BLaER1 treated with 17β-estradiol and CSF1 and Interleukin-3, amounts not matched to agents 10 nM and 100 nM (cell line): ENCODE results near the gene ZBTB40.
A peak's percentile ranks its signal among the peaks of the same experiment; 100 is the strongest.

ENCODE experiments used
- H3K27ac ChIP-seq, 11 experiments: shearing (Covaris generic); formaldehyde crosslinking; 2 replicates each; pipeline ENCODE4 v1.8.1; 2022
- H3K27me3 ChIP-seq, 11 experiments: shearing (Covaris generic); formaldehyde crosslinking; 2 replicates each; pipeline ENCODE4 v1.8.1; 2022
- H3K36me3 ChIP-seq, 11 experiments: shearing (Covaris generic); formaldehyde crosslinking; 2 replicates each; pipeline ENCODE4 v1.8.1; 2022
- H3K4me1 ChIP-seq, 10 experiments: shearing (Covaris generic); formaldehyde crosslinking; 2 replicates each; pipeline ENCODE4 v1.8.1; 2022
- H3K4me2 ChIP-seq, 11 experiments: shearing (Covaris generic); formaldehyde crosslinking; 2 replicates each; pipeline ENCODE4 v1.8.1; 2022
- H3K4me3 ChIP-seq, 10 experiments: shearing (Covaris generic); formaldehyde crosslinking; 2 replicates each; pipeline ENCODE4 v1.8.1; 2022
- H3K9ac ChIP-seq, 11 experiments: shearing (Covaris generic); formaldehyde crosslinking; 2 replicates each; pipeline ENCODE4 v1.8.1; 2022
- H3K9me3 ChIP-seq, 11 experiments: shearing (Covaris generic); formaldehyde crosslinking; replicated peaks in 1 of 11; 2 replicates each; pipeline ENCODE4 v1.8.1; 2022
- H4K20me1 ChIP-seq, 11 experiments: shearing (Covaris generic); formaldehyde crosslinking; 2 replicates each; pipeline ENCODE4 v1.8.1; 2022
- Cebpa-rat ChIP-seq, 11 experiments: shearing (Covaris generic); IDR thresholded peaks; 2 replicates each; pipeline ENCODE4 v1.8.1; 2022

The ZBTB40 gene

DNA sequence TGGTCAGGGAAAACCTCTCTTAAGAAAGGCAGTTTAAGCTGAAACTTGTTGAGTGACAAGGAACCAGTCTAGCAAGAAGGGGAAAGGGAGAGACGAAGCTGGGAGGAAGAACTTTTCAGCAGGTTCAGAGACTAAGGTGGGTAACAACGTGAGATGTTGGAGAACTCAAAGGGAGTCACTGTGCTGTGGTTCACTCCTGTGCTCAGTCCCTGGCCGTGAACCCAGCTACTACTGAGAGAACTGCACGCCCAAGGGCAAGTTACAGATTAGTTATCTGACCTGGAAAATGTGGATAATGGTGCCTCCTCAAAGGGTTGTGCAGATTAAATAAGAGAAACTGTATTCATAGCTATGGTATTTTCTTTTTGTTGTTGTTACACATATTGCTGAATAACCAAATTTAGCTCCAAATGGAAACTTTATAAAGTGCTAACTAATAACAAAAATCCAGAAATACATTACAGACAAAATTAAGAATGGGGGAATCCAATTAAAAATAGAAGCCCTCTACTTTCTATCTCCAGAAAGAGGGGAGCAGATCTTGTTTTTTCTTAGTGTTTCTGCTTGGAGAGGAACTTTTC lies 2.9 kb downstream of the ZBTB40 start:
- Histone ChIP-seq H3K4me3 (no peak overlapping the region), H3K9me3 (peaks cover 0 to 4% (median 0%) of the 10 kb centered on the region in 11 experiments; a peak in 1 of 22 replicates), H3K36me3 (peaks cover 0 to 17% (median 8%) of the 10 kb centered on the region in 11 experiments; a peak in 9 of 22 replicates), H3K9ac (no peak overlapping the region; a peak in 1 of 22 replicates), H3K27ac (no peak overlapping the region), H4K20me1 (peaks cover 9 to 68% (median 32%) of the 10 kb centered on the region in 11 experiments; a peak in 16 of 22 replicates), H3K4me1 (peaks cover 8 to 32% (median 11%) of the 10 kb centered on the region in 10 experiments), H3K4me2 (peak overlapping the region in 2 of 11 experiments; percentile 2 to 15; a peak in 1 of 22 replicates), H3K27me3 (no peaks in the 10 kb centered on the region)
- no peak for TF ChIP-seq Cebpa-rat (IDR thresholded peaks at IDR 0.05)

DNA sequence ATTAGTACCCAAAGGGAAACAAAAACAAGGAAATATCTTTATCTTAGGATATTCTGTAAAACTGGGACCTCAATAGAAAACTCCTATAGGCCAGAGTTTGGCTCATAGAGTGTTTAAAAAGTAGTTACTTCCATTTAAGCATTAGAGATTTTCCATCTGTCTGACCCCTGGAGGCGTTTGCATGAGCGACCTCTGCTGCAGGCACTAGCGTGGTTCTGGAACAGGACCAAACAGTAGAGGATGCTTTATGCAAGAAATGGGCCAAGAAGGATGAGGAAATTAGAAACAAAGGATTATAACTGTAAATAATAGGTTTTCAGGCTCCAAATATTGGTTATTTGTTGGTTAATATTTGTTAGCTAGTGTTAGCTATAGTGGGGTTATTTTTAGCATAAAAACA lies 5.7 kb downstream of the ZBTB40 start:
- peaks cover 17 to 40% (median 22%) of the 10 kb centered on the region in 10 experiments for H3K4me1 ChIP-seq
- H3K27me3 ChIP-seq = no peaks in the 10 kb centered on the region
- no peak overlapping the region for H3K27ac ChIP-seq
- no peak overlapping the region for H3K4me3 ChIP-seq
- peaks cover 15 to 96% (median 43%) of the 10 kb centered on the region in 11 experiments; a peak in 19 of 22 replicates for H4K20me1 ChIP-seq
- no peak overlapping the region for H3K4me2 ChIP-seq
- no peak overlapping the region for H3K9ac ChIP-seq
- TF ChIP-seq Cebpa-rat (IDR thresholded peaks at IDR 0.05) = no peak
- no peaks in the 10 kb centered on the region for H3K9me3 ChIP-seq
- peaks cover 0 to 17% (median 8%) of the 10 kb centered on the region in 11 experiments; a peak in 9 of 22 replicates for H3K36me3 ChIP-seq

DNA sequence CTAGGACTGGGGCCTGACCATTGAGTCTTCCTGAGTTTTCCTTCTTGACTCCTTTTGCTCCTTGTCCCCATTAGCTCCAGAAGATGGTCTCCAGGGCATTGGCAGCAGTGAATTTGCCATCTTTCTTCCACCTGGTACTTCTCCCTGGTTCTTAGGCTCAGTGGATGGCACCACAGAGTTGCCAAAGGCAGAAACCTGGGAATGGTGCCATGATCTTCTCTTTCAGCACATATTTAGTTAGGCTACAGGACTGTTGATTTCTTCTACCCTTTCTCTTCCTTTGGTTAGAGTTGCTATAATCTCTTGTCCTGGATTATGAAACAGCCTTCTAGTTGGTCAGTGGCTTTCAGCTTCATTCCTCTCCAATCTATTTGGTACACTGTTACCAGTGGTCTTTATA lies 6.2 kb downstream of the ZBTB40 start:
- Histone ChIP-seq H3K4me3 (no peak overlapping the region), H3K36me3 (peaks cover 0 to 17% (median 9%) of the 10 kb centered on the region in 11 experiments; a peak in 9 of 22 replicates), H4K20me1 (peaks cover 15 to 100% (median 46%) of the 10 kb centered on the region in 11 experiments; a peak in 19 of 22 replicates), H3K27ac (no peak overlapping the region), H3K27me3 (no peaks in the 10 kb centered on the region), H3K9me3 (no peaks in the 10 kb centered on the region), H3K4me2 (no peak overlapping the region), H3K4me1 (peaks cover 16 to 39% (median 20%) of the 10 kb centered on the region in 10 experiments), H3K9ac (no peak overlapping the region)
- TF ChIP-seq Cebpa-rat (IDR thresholded peaks at IDR 0.05) = no peak

DNA sequence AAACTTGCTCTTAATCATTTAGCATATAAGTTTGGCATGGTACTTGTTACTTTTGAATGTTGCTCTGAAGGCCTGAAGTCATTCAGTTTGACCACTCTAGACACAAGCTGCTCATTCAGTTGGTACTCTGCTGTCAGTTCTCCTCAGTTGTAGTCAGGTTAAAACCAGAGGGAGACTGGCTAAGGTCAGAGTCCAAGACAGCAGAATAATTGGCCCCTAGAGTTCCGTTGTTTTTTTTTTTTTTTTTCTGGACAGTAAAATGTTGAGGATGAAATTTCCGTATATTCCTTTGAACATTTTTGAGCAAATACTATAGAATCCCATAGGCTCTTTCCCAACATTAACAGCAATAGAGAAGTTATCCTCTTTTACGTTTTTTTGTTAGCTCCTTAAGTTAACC lies 9.4 kb downstream of the ZBTB40 start:
- H3K27ac ChIP-seq = no peak overlapping the region
- no peak for TF ChIP-seq Cebpa-rat (IDR thresholded peaks at IDR 0.05)

DNA sequence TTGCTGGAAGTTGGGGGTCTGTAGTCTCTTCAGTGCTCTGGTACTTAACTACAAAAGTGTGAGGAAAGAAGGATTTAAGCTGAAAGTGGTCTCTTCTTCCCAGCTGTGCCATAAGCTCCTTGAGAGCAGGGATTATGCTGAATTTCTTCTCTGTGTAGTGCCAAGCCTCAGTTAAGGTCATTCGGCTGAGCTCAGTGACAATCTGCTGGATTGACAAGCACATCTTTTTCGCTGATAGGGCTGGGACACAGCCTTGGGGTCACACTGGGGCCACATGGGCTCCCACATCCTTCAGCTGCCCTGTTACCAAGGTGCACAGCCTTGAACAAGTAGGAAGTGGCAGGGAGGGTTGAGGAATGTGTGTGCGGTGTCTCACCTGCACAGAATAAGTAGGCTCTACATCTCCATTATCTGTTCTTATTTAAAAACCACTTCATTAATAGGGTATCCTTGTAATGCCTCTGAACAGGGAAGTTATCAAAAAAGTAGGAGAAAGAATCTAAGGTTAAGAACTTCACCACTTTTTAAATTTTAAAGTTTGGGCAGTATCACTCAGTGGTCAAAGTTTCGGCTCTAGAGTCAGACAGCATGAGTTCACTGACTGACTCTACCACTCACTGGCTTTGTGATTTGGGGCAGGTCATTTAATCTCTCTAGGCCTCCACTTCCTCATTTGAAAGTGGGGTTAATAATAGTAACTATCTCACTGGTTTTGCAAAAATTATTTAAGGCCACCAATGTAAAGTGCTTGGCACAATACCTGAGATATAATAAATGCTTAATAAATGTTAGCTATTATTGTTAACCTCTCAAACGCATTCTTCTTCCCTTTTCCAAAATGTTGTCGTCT lies 10.3 kb downstream of the ZBTB40 start:
- Histone ChIP-seq H3K27me3 (no peaks in the 10 kb centered on the region), H4K20me1 (peaks cover 15 to 99% (median 66%) of the 10 kb centered on the region in 11 experiments; a peak in 19 of 22 replicates), H3K9me3 (peaks cover 20 to 30% (median 25%) of the 10 kb centered on the region in 11 experiments), H3K27ac (no peak overlapping the region), H3K4me3 (no peak overlapping the region), H3K4me1 (peaks cover 9 to 21% (median 11%) of the 10 kb centered on the region in 10 experiments), H3K9ac (0 out of 22 replicates have a peak overlapping the region, but pooled peaks of 1 of the 11 experiments have one; percentile 31), H3K36me3 (peaks cover 7 to 37% (median 28%) of the 10 kb centered on the region in 11 experiments; a peak in 21 of 22 replicates), H3K4me2 (peak overlapping the region; percentile 9 to 74 (median 42); a peak in 19 of 22 replicates)
- no peak for TF ChIP-seq Cebpa-rat (IDR thresholded peaks at IDR 0.05)

More for the DNA sequence above, 9.4 kb downstream of the ZBTB40 start:
- peaks cover 15 to 99% (median 60%) of the 10 kb centered on the region in 11 experiments; a peak in 19 of 22 replicates for H4K20me1 ChIP-seq
- H3K9me3 ChIP-seq = peaks cover 20 to 30% (median 24%) of the 10 kb centered on the region in 11 experiments
- H3K27me3 ChIP-seq = no peaks in the 10 kb centered on the region
- H3K4me1 ChIP-seq = peaks cover 9 to 21% (median 11%) of the 10 kb centered on the region in 10 experiments
- H3K4me3 ChIP-seq = no peak overlapping the region
- no peak overlapping the region for H3K9ac ChIP-seq
- H3K36me3 ChIP-seq = peaks cover 7 to 37% (median 28%) of the 10 kb centered on the region in 11 experiments
- peak overlapping the region in 3 of 11 experiments; percentile 20 to 74 (median 61); a peak in 4 of 22 replicates for H3K4me2 ChIP-seq

DNA sequence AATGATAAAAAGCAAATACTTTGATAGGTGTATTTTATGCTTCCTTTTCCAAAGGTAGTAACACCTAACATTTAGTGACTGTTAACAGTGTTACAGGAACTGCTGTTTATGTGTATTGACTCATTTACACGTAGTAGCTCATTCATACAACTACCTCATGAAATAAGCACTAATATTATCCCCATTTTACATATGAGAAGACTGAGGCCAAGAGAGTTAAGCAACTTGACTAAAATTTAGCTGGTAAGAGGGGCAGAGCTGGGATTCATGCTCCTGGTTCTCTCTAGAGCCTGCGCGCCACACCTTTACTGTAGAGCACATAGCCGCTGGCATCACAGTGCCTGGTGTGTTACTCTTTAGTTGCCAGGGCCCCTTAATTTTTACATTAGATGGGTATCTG lies 11.3 kb downstream of the ZBTB40 start:
- Histone ChIP-seq H3K9ac (no peak overlapping the region), H3K27me3 (no peaks in the 10 kb centered on the region), H3K36me3 (peaks cover 7 to 33% (median 26%) of the 10 kb centered on the region in 11 experiments; a peak in 21 of 22 replicates), H3K4me2 (no peak overlapping the region), H3K4me3 (no peak overlapping the region), H3K9me3 (peaks cover 20 to 30% (median 25%) of the 10 kb centered on the region in 11 experiments), H3K4me1 (peaks cover 9 to 24% (median 12%) of the 10 kb centered on the region in 10 experiments), H4K20me1 (peaks cover 17 to 99% (median 67%) of the 10 kb centered on the region in 11 experiments; a peak in 19 of 22 replicates), H3K27ac (no peak overlapping the region)
- TF ChIP-seq Cebpa-rat (IDR thresholded peaks at IDR 0.05) = no peak

DNA sequence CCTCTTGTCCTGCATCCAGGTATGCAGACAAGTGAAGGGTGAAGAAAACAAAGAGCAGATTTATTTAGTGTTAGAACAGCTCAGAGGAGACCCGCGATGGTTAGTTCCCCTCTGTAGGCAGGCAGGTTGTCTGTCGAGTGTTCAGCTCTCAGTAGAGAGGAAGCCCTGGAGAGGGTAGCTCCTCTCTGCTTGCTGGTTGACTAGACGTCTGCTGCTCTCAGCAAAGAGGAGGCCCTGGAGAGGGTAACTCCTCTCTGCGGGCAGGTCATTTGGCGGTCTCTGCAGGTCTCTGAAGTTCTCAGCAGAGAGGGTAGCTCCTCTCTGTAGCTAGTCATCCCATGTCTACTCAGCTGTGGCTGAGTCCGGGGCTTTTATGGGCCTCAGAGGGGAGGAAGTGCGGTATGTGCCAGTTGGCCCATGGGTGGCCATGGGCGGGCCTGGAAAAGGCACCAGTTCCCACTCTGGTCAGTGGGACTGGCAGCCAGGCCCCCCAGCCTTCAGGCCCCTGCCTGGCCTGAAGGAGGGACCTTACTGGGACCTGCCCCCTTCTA lies 13.4 kb downstream of the ZBTB40 start:
- H3K9me3 ChIP-seq = peaks cover 20 to 30% (median 25%) of the 10 kb centered on the region in 11 experiments
- H3K4me3 ChIP-seq = peak overlapping the region in 1 of 10 experiments; percentile 12; a peak in 1 of 20 replicates
- H3K9ac ChIP-seq = no peak overlapping the region
- peaks cover 7 to 28% (median 22%) of the 10 kb centered on the region in 11 experiments; a peak in 21 of 22 replicates for H3K36me3 ChIP-seq
- peaks cover 20 to 45% (median 27%) of the 10 kb centered on the region in 10 experiments for H3K4me1 ChIP-seq
- peaks cover 21 to 98% (median 69%) of the 10 kb centered on the region in 11 experiments; a peak in 20 of 22 replicates for H4K20me1 ChIP-seq
- no peaks in the 10 kb centered on the region for H3K27me3 ChIP-seq
- no peak overlapping the region for H3K4me2 ChIP-seq
- no peak overlapping the region for H3K27ac ChIP-seq
- no peak for TF ChIP-seq Cebpa-rat (IDR thresholded peaks at IDR 0.05)

DNA sequence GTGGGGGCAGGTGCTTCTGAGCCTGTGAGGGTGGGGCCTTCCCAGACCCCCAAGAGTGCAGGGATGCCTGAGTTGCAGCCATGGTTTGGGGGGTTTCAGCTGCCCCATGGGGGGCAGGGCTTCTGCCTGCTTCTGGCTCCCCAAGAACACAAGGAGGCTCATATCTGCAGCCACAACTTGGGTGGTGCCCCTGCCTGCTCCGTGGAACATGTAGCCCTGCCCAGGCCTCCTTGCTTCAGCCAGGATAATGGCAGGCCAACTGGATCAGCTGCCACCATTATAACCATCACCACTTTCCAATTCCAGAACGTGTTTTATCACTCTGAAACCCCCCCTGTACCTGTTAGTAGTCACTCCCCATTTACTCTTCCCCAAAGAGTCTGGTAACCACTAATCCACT lies 14.0 kb downstream of the ZBTB40 start:
- no peak overlapping the region for H3K9ac ChIP-seq
- peaks cover 27 to 98% (median 71%) of the 10 kb centered on the region in 11 experiments; a peak in 20 of 22 replicates for H4K20me1 ChIP-seq
- H3K9me3 ChIP-seq = peaks cover 20 to 30% (median 25%) of the 10 kb centered on the region in 11 experiments
- no peak overlapping the region for H3K27ac ChIP-seq
- no peak for TF ChIP-seq Cebpa-rat (IDR thresholded peaks at IDR 0.05)
- H3K27me3 ChIP-seq = no peaks in the 10 kb centered on the region
- H3K36me3 ChIP-seq = peaks cover 7 to 28% (median 22%) of the 10 kb centered on the region in 11 experiments; a peak in 21 of 22 replicates
- H3K4me2 ChIP-seq = no peak overlapping the region
- H3K4me3 ChIP-seq = no peak overlapping the region
- peaks cover 20 to 50% (median 27%) of the 10 kb centered on the region in 10 experiments for H3K4me1 ChIP-seq
